ENCODE data around the gene TMEM140.

DNA sequence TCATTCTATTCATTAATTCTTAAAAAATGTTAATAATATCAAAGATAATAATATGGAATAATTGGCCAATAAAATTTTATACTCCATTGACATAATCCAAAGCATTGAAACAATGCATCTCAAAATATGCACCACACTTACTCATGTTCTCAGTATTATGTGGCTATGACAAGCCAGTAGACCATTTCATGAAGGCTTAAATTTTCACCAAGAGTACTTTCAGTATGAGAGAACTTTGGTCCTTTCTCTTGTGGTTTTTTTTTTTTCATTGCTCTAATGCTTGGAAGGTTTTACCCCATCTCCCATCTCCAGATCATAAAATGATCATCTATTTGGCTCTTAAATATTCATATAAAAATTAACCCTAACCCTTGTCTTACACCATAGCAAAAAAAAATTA, 45.5 kb upstream of the TMEM140 start:
- TF ChIP-seq, protein P1, sequence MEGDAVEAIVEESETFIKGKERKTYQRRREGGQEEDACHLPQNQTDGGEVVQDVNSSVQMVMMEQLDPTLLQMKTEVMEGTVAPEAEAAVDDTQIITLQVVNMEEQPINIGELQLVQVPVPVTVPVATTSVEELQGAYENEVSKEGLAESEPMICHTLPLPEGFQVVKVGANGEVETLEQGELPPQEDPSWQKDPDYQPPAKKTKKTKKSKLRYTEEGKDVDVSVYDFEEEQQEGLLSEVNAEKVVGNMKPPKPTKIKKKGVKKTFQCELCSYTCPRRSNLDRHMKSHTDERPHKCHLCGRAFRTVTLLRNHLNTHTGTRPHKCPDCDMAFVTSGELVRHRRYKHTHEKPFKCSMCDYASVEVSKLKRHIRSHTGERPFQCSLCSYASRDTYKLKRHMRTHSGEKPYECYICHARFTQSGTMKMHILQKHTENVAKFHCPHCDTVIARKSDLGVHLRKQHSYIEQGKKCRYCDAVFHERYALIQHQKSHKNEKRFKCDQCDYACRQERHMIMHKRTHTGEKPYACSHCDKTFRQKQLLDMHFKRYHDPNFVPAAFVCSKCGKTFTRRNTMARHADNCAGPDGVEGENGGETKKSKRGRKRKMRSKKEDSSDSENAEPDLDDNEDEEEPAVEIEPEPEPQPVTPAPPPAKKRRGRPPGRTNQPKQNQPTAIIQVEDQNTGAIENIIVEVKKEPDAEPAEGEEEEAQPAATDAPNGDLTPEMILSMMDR (IDR thresholded peaks at IDR 0.05) = no peak
- TF ChIP-seq POLR2A (IDR thresholded peaks at IDR 0.05) = no peak
